ENCODE measurements around the gene PAK4.

Gene PAK4

GRCh38 chr19:39187552-39187943, 62.0 kb downstream of the PAK4 start:
- TF ChIP-seq TCF12 (IDR thresholded peaks at IDR 0.05; ENCODE audit: low read depth): no peak
- no peak for TF ChIP-seq NFIC (IDR thresholded peaks at IDR 0.05)
- TF ChIP-seq, protein P1, sequence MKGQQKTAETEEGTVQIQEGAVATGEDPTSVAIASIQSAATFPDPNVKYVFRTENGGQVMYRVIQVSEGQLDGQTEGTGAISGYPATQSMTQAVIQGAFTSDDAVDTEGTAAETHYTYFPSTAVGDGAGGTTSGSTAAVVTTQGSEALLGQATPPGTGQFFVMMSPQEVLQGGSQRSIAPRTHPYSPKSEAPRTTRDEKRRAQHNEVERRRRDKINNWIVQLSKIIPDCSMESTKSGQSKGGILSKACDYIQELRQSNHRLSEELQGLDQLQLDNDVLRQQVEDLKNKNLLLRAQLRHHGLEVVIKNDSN (IDR thresholded peaks at IDR 0.05): no peak
- TF ChIP-seq CEBPB (IDR thresholded peaks at IDR 0.05): no peak
- TF ChIP-seq YY1 (IDR thresholded peaks at IDR 0.05; ENCODE audit: low read depth): no peak
- TF ChIP-seq EP300 (IDR thresholded peaks at IDR 0.05; ENCODE audit: borderline replicate concordance): no peak
- TF ChIP-seq RAD21 (IDR thresholded peaks at IDR 0.05; ENCODE audit: low read depth): no peak
- TF ChIP-seq ZBTB7A (IDR thresholded peaks at IDR 0.05; ENCODE audit: low read depth): no peak
- no peak for TF ChIP-seq CREB1 (IDR thresholded peaks at IDR 0.05; ENCODE audit: low read depth)
- no peak for TF ChIP-seq TAF1 (IDR thresholded peaks at IDR 0.05; ENCODE audit: low read depth)
- no peak for TF ChIP-seq FOXM1 (IDR thresholded peaks at IDR 0.05; ENCODE audit: borderline replicate concordance, low read depth)
- no peak for TF ChIP-seq TEAD4 (IDR thresholded peaks at IDR 0.05)
- TF ChIP-seq EGR1 (IDR thresholded peaks at IDR 0.05): no peak
- TF ChIP-seq, protein P2, sequence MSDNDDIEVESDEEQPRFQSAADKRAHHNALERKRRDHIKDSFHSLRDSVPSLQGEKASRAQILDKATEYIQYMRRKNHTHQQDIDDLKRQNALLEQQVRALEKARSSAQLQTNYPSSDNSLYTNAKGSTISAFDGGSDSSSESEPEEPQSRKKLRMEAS (IDR thresholded peaks at IDR 0.05): no peak
- no peak for TF ChIP-seq REST (IDR thresholded peaks at IDR 0.05; ENCODE audit: low read depth)

GRCh38 chr19:39188960-39189359, 63.4 kb downstream of the PAK4 start:
- TF ChIP-seq CEBPB (IDR thresholded peaks at IDR 0.05) (no peak), EGR1 (IDR thresholded peaks at IDR 0.05) (no peak), TEAD4 (IDR thresholded peaks at IDR 0.05) (no peak), TAF1 (IDR thresholded peaks at IDR 0.05; ENCODE audit: low read depth) (no peak), EP300 (IDR thresholded peaks at IDR 0.05; ENCODE audit: borderline replicate concordance) (no peak), REST (IDR thresholded peaks at IDR 0.05; ENCODE audit: low read depth) (no peak), CREB1 (IDR thresholded peaks at IDR 0.05; ENCODE audit: low read depth) (no peak), ZBTB7A (IDR thresholded peaks at IDR 0.05; ENCODE audit: low read depth) (no peak), FOXM1 (IDR thresholded peaks at IDR 0.05; ENCODE audit: borderline replicate concordance, low read depth) (no peak), TCF12 (IDR thresholded peaks at IDR 0.05; ENCODE audit: low read depth) (no peak)
- TF ChIP-seq, protein P2 (IDR thresholded peaks at IDR 0.05): no peak
- TF ChIP-seq, protein P1 (IDR thresholded peaks at IDR 0.05): no peak

DNA sequence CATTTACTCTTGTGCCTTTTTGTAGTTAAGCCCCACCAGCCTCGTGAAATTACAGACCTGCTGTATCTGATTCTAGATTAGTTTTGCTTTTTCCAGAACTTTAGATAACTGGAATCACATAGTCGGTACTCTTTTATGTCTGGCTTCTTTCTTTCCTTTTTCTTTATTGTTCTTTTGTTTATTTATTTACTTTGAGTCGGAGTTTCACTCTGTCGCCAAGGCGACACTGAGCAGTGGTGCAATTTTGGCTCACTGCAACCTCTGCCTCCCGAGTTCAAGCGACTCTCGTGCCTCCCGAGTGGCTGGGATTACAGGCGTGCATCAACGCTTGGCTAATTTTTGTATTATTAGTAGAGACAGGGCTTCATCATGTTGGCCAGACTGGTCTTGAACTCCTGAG, 65.2 kb downstream of the PAK4 start:
- TF ChIP-seq RAD21 (IDR thresholded peaks at IDR 0.05; ENCODE audit: low read depth) (no peak), TAF1 (IDR thresholded peaks at IDR 0.05; ENCODE audit: low read depth) (no peak), EGR1 (IDR thresholded peaks at IDR 0.05) (no peak), CEBPB (IDR thresholded peaks at IDR 0.05) (no peak), REST (IDR thresholded peaks at IDR 0.05; ENCODE audit: low read depth) (no peak), YY1 (IDR thresholded peaks at IDR 0.05; ENCODE audit: low read depth) (no peak), FOXM1 (IDR thresholded peaks at IDR 0.05; ENCODE audit: borderline replicate concordance, low read depth) (no peak)

- TF ChIP-seq CREB1 (IDR thresholded peaks at IDR 0.05; ENCODE audit: low read depth) (no peak), TAF1 (IDR thresholded peaks at IDR 0.05; ENCODE audit: low read depth) (no peak), YY1 (IDR thresholded peaks at IDR 0.05; ENCODE audit: low read depth) (no peak), ZBTB7A (IDR thresholded peaks at IDR 0.05; ENCODE audit: low read depth) (no peak), EP300 (IDR thresholded peaks at IDR 0.05; ENCODE audit: borderline replicate concordance) (no peak), CEBPB (IDR thresholded peaks at IDR 0.05) (no peak), EGR1 (IDR thresholded peaks at IDR 0.05) (no peak)
- TF ChIP-seq, protein P1 (IDR thresholded peaks at IDR 0.05): no peak
- TF ChIP-seq, protein P2 (IDR thresholded peaks at IDR 0.05): no peak
Observed at GRCh38 chr19:39192846-39193245, 67.3 kb downstream of the PAK4 start.
